Daoy (cell line): ENCODE measurements around the gene OTOS. TPM values are rescaled to one million over a fixed set of nuclear protein-coding genes. Genes with fewer than 3 reads are reported as not detected.

Source experiments
- DNase-seq: peaks from one replicate; pipeline ENCODE4 v3.0.0-alpha.2; 2015; ENCODE audit warnings: low read depth
- total RNA-seq: library from RNA; depleted of rRNA; stranded (reverse); fragments of >200 nt; shearing (Covaris generic); gene quantifications from 2 replicates; pipeline ENCODE4 v1.2.3, GENCODE V29; 2014

Gene OTOS
- total RNA-seq, 1 experiment from 2014 or later, result 0.34 TPM

DNA sequence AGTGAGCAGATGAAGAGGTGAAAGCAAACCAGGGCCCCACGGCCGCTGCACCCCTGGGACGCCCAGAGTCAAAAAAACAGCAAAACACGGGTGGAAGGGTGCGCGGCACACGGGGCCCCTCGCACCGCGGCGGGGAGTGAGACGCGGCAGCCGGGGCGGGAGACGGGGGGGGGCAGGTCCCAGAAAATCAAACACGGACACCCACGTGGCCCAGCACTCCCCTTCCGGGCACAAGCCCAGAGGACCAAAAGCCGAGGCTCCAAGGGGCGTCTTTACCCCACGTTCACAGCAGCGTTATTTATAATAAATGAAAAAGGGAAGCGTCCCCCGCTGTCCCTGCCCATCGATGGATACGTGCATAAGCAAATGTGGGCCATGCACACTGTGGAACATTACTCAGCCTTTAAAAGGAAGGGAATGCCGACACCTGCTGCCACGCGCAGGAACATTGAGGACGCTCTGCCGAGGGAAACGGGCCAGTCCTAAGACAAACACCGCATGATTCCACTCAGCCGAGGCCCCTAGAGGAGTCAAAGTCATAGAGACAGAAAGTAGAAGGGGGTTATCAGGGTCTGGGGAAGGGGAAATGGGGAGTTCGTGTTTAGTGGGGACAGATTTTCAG lies 3.7 kb downstream of the OTOS start:
- DNase-seq, result no peak

DNA sequence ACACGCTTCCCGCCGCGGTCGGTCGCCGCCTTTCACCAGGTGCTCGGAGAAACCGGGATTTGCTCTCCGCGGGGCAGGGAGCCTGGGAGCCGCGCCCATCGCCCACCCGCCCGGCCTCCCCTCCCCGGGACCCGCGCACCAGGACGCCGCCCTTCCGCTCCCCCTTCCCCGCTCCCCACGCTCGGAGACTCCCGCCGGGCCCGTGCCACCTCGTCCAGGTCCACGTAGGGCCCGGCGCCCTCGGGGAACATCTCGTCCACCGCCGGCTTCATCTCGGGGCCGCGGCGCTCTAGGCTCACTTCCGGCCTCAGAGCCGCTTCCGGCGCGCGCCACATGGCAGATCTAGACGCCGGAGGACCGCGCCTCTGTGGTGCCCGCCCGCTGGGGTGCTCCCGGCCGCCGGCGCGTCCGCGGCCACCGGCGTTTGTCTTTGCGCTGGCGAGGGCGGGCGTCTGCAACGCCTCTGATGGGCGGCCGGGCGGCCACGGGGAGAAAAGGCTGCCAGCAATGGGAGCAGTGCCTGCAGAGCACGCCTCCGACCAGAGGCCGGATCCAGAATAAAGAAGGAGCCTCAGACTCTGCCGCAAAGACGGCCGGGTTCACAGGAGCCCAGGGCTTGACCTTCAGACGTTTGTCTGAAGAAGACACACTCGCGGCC lies 4.3 kb downstream of the OTOS start, which contains the start of gene COPS9:
Gene COPS9, minus strand, starts transcription at position 293 of the 658 bp plus-strand sequence. Its CDS starts 21 bp downstream, at position 272.
- DNase-seq, result peak; percentile 90

DNA sequence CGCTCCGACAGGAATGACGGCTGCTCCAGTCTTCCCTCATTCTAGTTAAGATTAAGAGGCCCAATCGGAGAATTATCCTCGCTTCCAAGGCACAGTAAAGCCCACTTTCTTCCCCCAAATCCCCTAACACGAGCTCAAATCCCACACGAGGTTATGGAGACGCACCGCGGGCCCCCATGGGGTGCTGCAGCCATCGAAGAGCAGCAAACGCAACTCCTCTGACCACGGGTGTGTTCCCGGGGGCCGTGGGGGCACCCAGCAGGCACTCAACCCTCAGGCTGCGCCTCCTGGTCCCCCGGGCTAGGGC lies 4.8 kb downstream of the OTOS start:
- no peak for DNase-seq

DNA sequence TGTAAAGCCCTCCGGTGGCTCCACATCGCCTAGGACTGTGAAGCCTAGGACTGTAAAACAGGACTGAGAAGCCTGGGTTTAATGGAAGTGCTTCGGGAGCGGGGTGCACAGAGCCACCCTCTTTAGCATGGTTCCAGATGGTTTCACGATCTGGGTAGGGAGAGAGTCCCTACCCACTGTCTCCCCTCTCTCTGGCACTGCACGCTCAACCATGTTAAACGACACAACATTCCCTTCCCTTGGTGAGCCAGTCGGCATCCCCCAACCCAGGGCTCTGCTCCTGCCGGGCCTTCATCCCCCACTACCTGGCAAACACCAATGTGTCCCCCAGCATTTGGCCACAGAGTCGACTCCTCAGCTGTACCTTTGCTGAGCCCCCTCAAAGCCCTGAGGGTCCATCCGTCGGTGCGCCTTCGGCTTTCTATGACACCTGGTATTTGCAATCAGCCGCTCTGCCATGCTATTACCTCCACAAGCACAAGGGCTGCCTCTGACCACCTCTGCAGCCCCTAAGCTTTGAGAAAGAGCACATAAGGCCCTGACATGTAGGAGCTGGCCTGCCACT lies 5.4 kb downstream of the OTOS start:
- DNase-seq, result no peak

DNA sequence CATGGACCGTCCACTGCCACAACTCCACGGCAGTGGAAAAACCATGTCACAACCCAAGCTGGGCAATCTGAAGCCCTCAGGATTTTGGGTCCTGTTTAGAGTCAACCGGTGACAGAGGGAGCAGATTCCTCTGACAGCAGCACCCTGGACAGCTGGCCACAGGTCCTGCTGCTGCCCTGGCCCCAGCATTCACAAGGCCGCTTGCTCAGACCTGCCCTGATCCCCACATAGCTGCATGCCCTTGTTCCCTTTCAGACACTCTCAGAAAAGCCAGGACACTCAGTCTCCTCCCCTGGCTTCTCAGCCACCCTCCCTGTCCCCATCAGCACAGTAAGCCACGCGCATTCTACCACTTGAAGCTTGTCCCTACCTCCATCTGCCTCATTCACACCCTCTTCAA lies 6.0 kb downstream of the OTOS start:
- DNase-seq, result no peak

DNA sequence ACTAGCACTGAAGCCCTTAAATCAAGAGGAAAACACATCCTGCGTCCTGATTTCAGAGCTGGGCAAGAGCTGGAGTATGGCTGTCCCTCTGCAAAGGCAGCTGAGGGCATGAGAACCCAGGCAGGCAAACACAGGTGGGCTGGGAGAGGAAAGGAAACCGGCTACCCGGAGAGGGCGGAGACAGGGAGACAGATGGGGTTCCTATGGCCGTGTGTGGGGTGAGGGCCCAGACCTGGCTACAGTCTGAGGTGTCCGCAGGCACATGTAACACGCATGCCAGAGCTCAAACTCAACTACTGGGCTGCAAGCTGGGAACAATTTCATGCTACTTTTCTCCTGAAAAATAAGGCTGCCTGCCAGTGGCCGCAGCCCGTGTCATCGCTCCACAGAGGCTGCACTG lies 7.1 kb downstream of the OTOS start:
- DNase-seq, result no peak

DNA sequence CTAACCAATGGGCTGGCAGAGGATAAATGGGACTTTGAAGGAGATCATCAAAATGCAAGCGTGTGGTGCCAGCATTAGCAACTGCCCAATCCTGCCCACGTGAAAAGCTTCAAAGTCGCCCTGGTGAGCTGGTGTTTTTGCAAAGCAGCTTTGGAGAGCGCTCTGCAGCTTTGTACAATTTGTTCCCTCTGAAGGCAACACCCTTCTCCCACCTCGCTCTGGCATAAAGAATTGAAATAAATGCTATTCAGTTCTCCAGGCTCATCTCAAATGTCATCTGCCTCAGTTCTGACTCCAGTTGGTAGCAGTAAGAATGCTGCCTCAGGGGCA lies 7.8 kb downstream of the OTOS start:
- DNase-seq, result no peak

DNA sequence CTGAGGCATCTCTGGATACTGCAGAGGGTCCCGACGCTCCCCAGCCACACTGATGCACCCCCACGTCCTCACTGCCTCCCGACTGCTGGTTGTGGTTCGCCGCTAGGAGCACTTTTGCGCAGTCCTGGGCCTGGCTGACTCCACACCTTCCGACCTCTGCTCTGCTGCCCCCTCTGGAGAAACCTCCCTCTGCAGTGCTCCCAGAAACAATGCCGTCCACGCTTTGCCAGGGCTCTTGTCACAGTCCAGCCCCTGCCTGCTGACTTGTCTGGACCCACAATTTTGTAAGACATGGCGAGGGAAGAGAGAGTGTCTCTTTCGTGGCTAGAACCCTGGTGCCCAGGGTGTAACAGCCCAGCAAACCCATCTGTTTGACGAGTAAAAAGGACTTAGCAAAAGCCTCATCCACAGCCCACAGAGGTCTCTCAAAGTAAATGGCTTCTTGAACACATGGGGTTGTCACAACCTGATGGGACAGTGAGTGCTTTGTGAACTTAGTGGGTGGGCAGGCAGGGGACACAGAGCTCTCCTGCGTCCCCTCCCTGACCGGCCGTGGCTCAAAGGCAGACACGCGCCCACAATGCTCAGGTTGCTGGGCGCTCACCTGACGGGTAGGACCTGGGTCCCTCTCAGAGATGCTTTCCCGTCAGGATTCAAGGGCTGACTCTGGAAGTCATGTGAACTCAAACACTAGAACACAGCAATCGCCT lies 8.4 kb downstream of the OTOS start:
- no peak for DNase-seq

DNA sequence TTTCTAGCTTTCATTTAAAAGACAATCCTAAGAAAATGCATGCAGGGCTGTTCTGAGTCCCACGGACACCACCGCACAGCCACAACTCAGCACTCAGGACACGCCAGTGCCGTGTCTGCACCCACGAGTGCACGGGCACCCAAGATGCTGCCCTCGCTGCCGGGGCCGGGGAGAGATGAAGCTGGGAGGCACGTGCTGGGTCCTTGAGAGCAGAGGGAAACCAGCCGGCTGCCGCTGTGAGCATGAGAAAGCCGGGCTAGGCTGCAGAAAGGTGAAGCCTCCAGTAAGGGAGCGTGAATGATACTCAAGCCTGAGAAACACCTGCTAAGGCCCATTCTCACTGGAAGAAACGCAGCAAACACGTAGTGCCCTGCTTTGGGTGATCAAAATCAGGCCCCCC lies 9.2 kb downstream of the OTOS start:
- no peak for DNase-seq

DNA sequence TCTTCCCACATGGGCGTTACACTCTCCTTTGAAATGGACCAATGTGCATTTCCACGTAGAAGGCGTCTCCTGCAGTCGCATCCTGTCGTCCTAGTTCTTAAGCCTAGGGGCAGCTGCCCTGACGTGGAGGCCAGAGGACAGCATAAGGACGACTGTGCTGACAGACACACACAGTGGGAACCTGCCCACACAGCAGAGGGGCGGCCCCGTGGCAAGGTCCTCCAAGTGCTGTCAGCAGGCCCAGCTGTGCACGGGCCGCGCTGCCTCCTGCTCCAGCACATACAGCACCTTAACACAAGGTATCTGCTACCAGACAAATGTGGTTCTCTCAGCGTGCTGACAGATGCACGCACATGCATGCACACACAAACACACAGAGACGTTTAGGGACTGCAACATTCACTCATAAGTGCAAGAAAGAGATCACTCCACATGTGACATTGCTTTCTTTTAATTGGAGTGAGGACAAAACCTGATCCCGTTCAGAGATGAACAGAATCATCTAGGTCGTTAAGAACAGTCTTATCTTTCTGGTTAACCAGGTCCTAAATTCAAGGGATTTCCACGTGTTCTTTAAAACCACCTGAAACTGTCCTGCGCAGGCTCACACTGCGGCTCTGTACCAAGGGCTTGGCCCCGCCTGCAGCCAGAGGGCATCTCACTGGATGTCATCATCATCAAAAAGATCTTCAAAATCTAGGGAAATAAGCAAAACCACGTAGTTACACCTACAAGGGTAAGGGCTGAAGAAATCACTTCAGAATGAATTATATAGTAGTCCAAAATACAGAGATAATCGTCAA lies 9.9 kb downstream of the OTOS start:
- DNase-seq, result no peak

DNA sequence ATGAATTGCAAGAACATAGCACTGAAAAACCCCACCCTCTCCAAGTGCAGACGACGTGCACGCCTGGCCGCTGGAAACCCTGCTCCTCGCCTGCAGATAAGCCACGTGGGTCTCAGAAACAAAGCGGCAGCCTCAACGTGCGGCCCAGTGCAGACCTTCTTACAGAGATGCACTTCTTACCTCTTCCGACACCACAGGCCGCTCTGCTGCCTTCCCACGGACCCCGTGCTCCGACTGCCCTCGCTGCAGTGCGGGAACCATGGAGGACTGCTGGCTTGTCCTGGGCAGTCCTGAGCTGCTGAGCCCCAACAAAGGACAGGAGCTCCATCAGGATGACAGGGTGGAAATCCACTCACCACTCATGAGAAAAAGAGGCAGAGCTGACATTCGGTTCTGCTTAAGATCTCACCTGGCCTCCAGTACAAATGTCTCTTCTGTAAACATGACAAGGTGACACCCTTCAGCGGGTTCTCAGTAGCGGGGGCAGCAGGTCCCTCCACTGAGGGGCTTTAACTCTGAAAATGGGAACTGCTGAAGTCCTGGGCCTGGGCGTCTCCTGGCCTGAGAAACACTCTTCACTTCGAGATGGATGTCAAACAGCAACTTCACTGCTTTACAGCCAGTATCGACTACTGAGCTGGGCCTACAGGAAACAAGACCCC lies 10.6 kb downstream of the OTOS start:
- DNase-seq, result no peak

DNA sequence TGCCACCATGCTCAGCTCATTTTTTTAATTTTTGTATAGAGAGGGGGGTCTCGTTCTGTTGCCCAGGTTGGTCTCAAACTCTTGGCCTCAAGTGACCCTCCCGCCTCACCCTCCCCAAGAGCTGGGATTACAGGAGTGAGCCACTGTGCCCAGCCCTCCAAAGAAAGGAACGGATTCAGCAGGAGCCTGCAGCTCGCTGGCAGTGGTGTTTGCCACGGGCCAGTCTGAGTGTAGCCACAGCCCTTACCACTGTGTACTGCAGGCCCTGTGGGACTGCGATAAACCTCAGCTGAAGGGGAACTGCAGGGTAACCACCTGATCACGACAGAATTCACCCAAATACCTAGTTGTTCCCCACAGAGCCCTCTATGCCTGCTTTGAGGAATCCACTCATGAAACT lies 11.1 kb downstream of the OTOS start:
- DNase-seq, result no peak

DNA sequence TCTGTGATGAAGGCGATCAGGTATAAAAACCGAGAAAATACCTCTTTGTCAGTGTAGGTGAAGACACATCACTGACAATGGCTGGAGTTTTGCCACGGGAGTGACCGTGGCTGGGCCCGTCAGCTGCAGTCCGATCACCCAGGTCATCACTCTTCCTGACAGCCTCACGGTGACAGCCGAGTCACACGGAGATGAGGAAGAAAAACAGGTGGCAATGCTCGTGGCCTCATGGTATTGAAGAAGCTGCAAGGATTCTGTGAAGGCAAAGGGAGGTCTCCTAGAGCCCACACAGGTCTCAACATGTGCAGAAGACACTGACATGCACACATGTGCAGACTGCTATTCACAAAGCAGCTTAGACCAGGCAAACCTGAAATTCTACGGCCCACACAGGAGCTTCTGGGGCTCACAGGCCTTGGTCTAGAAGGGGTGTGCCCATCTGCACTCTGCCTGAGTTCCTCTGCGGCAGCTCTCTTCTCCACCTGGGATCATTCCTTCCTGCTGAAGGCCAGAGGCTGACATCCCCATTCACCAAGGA lies 11.8 kb downstream of the OTOS start:
- no peak for DNase-seq

DNA sequence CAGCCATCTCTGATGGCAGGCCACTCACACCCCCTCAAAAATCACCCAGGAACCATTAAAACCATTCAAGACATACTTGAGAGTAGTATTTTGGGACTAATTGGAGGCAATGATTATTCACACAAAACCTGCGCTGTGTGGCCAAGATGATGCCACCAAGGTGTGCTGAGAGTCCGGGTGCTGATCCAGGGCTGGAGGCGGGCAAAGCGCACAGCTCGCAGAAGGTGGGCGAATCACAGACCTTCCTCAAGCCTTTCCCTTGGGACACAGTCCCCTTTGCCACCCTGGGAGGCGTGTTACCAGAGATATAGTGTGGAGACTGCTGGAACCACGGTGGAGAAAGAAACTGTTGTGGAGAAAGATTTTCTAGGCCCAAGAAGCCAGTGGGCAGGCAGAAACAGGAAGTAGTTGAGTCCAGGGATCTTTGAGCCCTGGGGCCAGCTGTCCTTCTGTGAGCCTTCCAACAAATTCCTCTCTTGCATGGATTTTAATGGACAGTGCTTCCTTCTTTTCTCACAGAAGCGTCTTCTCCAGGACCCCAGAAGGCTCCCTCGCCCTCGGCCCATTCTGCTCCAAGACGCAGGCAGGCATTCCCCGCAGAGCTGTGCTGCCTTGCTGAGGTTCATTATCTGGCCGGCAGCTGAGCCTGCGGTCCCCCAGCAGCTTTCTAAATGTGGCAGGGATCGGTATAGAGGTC lies 12.4 kb downstream of the OTOS start:
- no peak for DNase-seq

DNA sequence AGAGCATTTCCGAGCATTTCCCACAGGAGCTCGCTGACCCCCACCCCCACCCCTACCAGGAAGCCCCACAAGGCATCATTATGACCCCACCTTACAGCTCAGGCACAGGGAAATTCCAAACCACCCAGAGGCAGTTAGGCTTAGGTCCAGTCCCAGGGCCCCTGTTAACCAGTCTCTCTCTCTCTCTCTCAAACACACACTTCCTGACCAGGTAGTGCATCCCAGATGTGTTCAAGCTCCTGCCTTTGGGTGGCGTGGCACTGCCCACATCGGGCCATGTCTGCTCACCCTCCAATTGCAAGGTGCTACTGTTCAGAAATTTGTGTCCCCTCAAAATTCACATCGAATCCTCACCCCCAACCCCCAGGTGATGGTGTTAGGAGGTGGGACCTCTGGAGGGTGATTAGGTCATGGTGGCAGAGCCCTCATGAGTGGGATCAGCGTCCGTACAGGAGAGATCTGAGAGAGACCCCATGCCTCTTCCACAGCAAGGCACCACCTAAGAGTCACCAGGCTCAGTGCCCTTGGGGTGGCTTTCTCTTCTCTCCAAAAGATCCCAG lies 13.2 kb downstream of the OTOS start:
- DNase-seq, result no peak

DNA sequence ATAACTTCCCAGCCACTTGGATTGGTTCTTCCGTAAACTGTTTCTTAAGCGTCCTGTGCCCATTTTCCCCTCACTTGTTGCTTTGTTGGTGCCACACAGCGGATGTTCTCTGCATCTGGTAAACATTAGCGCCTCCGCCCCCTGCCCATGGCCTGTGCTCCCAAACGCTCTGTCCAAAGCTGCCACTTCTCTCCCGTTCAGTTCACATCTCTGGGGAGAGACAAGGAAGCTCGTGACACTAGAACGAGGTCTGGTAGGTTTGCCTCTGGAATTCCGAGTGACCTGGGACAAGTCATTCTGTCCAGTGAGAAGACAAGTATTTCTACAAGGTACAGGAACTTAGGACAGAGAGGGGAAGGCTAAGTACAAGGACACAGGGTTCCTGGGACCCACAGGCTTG lies 13.7 kb downstream of the OTOS start:
- DNase-seq, result no peak

DNA sequence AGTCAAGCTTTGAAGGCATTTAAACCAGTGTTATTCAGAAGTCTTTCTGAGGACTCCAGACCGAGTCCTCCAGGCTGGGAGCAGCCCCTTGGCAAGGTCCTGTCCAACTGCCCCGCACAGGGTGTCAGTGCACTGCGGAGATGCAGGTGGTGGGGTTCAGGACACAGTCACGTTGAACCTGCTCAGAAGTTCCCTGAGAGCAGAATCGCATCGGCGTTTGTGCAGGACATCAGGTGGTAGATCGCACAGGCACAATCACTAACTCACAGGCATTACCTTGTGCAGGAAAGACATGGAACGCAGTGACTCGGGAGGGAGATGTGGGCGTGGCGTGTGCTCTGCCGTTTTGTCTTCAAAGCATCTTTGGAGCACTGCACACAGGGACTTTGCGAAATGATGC lies 14.7 kb downstream of the OTOS start:
- DNase-seq, result no peak

DNA sequence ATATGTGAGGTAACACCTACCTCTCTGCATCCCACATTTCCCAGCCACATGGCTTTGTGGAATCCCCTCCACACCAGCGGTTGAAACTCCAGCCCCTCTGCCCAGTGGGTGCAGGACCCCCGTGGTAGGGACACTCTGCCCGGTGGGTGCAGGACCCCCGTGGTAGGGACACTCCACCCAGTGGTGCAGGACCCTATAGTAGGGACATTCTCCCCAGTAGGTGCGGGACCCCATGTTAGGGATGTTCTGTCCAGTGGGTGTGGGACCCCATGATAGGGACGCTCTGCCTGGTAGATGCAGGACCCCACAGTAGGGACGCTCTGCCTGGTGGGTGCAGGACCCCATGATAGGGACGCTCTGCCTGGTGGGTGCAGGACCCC lies 15.8 kb downstream of the OTOS start:
- DNase-seq, result no peak

DNA sequence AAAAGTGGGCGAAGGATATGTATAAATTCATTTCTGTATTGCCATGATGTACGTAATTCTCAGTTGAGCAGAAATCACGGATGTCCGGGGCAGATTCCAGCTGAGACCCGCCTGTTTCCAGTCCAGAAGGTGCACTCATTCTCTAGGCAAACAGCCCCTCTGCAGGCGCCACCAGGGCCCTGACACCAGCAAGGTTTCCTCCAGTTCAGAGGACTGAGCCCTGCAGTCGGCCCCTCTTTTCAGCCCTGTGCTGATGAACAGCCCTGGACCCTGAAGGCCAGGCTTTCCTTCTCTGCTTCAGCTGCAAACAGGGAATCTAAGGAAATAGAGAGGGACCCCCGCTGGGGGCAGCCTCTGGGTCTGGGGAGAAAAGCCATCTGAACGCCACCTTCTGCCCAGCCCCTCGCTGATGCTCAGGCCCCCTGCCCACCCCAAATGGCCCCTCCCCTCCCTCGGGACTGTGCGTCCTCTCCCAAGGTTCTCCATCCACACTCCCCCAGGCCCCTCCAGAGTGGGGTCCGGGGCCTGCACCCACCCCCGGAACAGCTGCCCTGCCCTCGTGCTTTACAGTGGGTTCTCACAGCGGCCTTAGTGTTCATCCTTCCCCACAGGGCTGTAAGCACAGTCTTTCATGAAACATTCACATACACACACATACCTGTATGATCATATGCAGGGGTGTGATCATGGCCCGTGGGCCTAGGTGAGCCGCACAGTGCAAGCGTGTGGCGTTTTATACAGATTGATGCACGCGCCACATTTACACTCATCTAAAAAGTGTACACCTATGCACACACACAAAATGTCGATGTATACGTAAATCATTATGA lies 16.4 kb downstream of the OTOS start:
- no peak for DNase-seq

DNA sequence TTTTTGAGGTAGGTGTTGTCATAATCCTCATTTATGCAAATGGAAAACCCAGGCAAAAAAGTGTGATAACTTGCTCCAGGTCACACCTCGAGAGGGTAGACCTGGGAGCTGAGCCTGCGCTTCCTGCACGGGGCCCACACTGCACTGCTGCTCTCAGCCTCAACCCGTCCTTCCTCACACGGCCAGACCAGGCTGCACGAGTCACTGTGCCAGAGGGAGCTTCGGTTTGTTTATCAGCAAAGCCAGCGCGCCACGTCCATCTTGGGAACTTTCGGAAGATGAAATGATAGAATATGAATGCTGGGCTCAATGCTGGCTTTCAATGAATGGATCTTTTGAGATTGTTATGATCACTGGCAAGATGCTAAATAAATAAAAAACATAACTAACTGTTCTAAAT lies 18.8 kb downstream of the OTOS start:
- DNase-seq, result no peak
